Effector memory CD8-positive, alpha-beta T cell (primary cell): ENCODE data around the gene VWA2.
A peak's percentile ranks its signal among the peaks of the same experiment; 100 is the strongest.

Experiments used
- ATAC-seq: fragments of 150-1000 bp; cut with Tn5 transposase; replicated peaks from 2 replicates; pipeline ENCODE4 v1.10.0; 2021; ENCODE audit warnings: mild to moderate bottlenecking, moderate library complexity
- DNase-seq, 3 experiments: peaks; one replicate each; pipeline ENCODE4 v3.0.0; 2021
- H3K27ac Mint-ChIP-seq, 2 donors: one replicate each; pipeline ENCODE4 v1.8.0; 2022; ENCODE audit warnings: mild to moderate bottlenecking in 2 of 2, mixed read lengths in 2 of 2, moderate library complexity in 2 of 2
- H3K27me3 Mint-ChIP-seq, 2 donors: one replicate each; pipeline ENCODE4 v1.8.0; 2022; ENCODE audit warnings: mixed read lengths in 2 of 2
- H3K36me3 Mint-ChIP-seq: one replicate; pipeline ENCODE4 v1.8.0; 2022; ENCODE audit warnings: mild to moderate bottlenecking, moderate library complexity, mixed read lengths; ENCODE audit not compliant: insufficient read depth
- H3K4me1 Mint-ChIP-seq, 2 donors: one replicate each; pipeline ENCODE4 v1.8.0; 2022; ENCODE audit warnings: low read depth in 2 of 2, mixed read lengths in 2 of 2
- H3K4me3 Mint-ChIP-seq, 2 donors: one replicate each; pipeline ENCODE4 v1.8.0; 2022; ENCODE audit warnings: mild to moderate bottlenecking in 2 of 2, mixed read lengths in 2 of 2, moderate library complexity in 2 of 2
- H3K9me3 Mint-ChIP-seq, 2 donors: one replicate each; pipeline ENCODE4 v1.8.0; 2022; ENCODE audit warnings: mixed read lengths in 2 of 2

VWA2 gene

DNA sequence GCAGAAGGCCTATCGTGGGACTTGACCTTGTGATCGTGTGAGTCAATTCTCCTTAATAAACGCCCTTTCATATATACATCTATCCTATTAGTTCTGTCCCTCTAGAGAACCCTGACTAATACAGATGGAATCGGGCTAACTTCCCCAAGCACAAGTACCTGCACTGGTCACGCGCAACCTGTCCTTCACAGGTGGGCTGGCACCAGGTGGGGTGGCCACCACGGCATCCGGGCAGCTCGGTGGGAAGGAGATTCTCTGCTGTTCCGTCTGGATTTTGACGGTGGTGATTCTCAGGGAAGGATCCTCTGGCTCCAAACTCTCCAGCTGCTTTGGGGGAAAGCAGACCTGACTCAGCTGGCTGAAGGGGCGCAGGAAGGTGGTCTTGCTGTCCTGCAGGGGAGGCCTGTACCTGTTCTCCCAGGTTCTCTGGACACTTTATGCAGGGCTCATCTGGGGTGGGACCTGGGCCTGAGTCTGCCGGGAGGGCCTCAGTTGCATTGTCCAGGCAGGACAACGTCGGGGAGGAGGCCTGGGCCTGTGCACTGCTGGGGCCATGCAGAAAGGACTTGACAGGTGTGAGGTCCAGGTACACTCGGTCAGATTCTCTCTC is 61.1 kb downstream of the VWA2 start:
- peaks cover 4% of the 10 kb centered on the region for H3K36me3 Mint-ChIP-seq
- no peaks in the 10 kb centered on the region for H3K27me3 Mint-ChIP-seq
- DNase-seq: no peak
- peak overlapping the region in 1 of 2 donors; percentile 19 for H3K27ac Mint-ChIP-seq
- H3K4me3 Mint-ChIP-seq: no peak overlapping the region
- H3K4me1 Mint-ChIP-seq: peaks cover 9 to 11% of the 10 kb centered on the region in 2 donors
- H3K9me3 Mint-ChIP-seq: peaks cover 0 to 2% of the 10 kb centered on the region in 2 donors
- ATAC-seq: no peak

DNA sequence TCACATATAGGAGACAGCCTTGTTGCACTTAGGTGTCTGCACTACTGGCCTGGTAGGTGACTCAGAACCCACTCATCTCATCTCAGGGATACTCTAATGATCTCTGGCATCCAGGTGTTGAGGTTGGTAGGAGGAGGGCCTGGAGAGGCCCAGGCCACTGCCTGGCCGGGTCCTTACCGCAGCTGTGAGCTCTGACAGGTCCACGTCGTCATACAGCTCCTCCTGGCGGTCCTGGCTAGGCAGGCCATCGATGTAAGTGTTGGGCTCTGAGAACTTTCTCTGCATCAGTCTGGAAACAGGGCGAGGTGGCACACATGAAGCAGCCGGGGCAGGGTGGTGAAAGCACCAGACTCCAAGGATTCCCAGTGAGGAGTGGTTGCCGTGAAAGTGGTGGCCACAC is 62.1 kb downstream of the VWA2 start:
- no peak for DNase-seq
- H3K27ac Mint-ChIP-seq: no peak overlapping the region
- peaks cover 4% of the 10 kb centered on the region for H3K36me3 Mint-ChIP-seq
- H3K4me3 Mint-ChIP-seq: no peak overlapping the region
- H3K4me1 Mint-ChIP-seq: peaks cover 9 to 11% of the 10 kb centered on the region in 2 donors
- H3K9me3 Mint-ChIP-seq: peaks cover 0 to under 1% of the 10 kb centered on the region in 2 donors
- H3K27me3 Mint-ChIP-seq: no peaks in the 10 kb centered on the region
- ATAC-seq: no peak

DNA sequence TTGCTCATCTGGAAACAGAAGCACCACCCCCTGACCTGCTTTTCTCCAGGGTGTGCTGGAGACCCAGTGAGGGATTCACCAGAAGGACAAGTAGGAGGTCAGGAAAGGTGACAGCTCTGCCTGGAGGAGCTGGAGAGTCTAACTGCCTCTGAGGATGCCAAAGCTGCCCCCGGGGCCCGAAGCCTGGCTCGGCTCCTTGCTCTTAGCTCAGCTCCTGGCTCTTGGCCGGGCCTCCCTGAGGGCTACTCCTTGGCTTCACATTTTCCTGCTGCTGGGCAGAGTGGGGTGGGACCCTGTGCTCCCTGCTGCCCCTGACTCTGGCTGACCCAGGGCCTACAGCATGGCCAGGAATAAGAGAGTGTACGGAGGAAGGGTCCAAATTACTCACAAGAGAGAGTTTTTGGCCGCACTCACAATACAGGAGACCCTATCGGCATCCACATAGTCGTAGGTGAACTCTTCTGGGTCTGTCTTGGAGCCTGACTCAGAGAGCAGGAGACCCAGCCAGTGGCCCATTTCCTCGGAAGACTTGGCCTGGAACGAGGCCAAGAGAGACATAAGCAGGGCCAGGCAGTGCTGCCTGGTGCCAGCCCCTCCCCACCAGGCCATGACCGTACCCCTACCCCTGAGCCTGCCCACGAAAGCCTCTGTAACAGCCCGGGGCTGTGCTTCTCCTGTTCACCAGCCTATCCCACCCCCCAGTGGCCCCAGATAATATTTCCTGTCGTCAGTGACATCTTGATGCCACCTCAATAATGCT is 63.1 kb downstream of the VWA2 start:
- no peak for ATAC-seq
- no peak for DNase-seq
- H3K4me1 Mint-ChIP-seq: peaks cover 9 to 11% of the 10 kb centered on the region in 2 donors
- peaks cover 4% of the 10 kb centered on the region for H3K36me3 Mint-ChIP-seq
- H3K4me3 Mint-ChIP-seq: no peak overlapping the region
- no peaks in the 10 kb centered on the region for H3K9me3 Mint-ChIP-seq
- H3K27me3 Mint-ChIP-seq: no peaks in the 10 kb centered on the region
- no peak overlapping the region for H3K27ac Mint-ChIP-seq

DNA sequence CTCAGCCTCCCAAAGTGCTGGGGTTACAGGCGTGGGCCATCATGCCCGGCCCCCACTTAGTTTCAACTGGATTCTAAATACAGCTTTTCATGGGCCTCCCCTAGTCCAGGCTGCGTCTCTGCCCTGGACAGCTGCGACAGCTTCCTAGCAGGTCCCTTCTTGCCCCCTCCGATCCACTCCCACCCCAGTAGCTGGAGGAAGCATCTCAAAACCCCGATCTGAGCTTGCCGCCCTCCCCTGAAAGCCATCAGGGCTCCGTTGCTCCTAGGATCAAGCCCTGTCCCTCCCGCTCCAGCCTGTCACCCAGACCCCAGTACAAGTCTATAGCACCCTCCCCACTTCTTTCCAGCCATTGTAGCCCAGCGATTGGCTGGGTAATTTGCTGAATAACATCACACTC is 64.5 kb downstream of the VWA2 start:
- Mint-ChIP-seq H3K4me1 (peaks cover 9 to 11% of the 10 kb centered on the region in 2 donors), H3K9me3 (no peaks in the 10 kb centered on the region), H3K36me3 (peaks cover under 1% of the 10 kb centered on the region), H3K4me3 (peak overlapping the region; percentile 93), H3K27me3 (no peaks in the 10 kb centered on the region), H3K27ac (peak overlapping the region; percentile 63 to 92)
- no peak for DNase-seq
- ATAC-seq: no peak

DNA sequence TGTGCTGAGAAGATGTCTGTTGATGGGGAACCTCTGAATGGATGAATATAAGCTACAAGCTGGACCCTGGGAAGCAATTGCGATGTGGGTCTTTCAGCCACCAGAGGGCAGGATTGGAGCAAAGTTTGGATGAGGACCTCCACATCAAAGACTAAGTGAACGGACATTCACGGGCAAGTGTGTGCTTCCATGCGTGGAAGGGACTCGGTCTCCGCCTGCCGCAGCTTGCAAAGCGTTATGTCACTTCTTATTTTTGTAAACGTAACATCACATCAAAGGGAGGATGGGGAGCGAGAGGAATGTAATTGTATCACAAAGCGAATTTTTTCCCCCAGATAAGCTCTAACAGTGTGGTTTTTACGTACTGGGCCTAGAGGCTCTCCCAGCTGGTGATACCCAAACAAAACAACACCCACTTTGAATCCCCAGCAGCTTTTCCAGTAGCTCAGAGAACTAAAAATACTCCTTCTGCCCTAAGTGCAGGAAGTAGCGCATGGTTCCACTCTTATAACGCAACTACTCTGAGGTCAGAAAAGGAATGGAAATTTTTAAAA is 65.0 kb downstream of the VWA2 start:
- Mint-ChIP-seq H3K27me3 (no peaks in the 10 kb centered on the region), H3K4me1 (peaks cover 9 to 11% of the 10 kb centered on the region in 2 donors), H3K4me3 (peak overlapping the region; percentile 93), H3K36me3 (no peaks in the 10 kb centered on the region), H3K9me3 (no peaks in the 10 kb centered on the region), H3K27ac (peak overlapping the region; percentile 63 to 92)
- DNase-seq: peak; percentile 50 to 66 (median 51)
- ATAC-seq: peak; percentile 55

DNA sequence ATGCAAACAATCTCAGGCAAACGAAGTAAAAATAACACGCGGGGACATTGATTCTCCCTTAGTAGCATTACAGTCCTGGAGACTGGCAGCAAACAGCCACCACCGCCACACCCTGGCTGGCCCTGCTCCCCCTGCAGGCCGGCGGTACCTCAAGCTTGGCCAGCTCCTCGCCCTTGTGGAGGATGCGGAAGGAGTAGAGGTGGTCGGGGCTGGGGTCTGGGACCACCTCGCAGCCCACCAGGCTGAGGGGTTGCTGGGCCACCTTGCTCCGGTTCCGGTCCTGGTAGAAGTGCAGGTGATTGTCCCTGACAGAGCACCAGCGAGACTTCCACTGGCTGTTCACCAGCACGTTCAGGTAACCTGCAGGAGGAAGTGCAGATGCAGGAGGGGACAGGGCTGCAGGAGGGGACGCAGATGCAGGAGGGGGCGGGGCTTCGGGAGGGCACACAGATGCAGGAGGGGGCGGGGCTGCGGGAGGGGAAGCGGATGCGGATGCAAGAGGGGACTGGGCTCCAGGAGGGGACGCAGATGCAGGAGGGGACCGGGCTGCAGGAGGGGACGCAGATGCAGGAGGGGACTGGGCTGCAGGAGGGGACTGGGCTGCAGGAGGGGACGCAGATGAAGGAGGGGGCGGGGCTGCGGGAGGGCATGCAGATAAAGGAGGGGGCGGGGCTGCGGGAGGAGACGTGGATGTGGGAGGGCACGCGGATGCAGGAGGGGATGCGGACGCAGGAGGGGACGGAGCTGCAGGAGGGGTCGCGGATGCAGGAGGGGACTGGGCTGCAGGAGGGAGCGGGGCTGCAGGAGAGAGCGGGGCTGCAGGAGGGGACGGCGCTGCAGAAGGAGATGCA is 65.7 kb downstream of the VWA2 start:
- H3K27me3 Mint-ChIP-seq: no peaks in the 10 kb centered on the region
- ATAC-seq (peak; percentile 82), DNase-seq (peak; percentile 32 to 44 (median 37))
- no peaks in the 10 kb centered on the region for H3K36me3 Mint-ChIP-seq
- H3K4me3 Mint-ChIP-seq: peak overlapping the region; percentile 93
- peak overlapping the region; percentile 63 to 92 for H3K27ac Mint-ChIP-seq
- H3K9me3 Mint-ChIP-seq: no peaks in the 10 kb centered on the region
- peaks cover 9 to 11% of the 10 kb centered on the region in 2 donors for H3K4me1 Mint-ChIP-seq

DNA sequence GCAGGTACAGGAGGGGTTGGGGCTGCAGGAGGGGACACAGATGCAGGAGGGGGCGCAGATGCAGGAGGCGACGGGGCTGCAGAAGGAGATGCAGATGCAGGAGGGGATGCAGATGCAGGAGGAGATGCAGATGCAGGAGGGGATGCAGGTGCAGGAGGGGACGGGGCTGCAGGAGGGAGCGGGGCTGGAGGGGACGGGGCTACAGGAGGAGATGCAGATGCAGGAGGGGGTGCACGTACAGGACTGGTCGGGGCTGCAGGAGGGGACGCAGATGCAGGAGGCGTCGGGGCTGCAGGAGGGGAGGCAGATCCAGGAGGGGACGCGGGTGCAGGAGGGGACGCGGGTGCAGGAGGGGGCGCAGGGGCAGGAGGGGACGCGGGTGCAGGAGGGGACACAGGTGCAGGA is 66.5 kb downstream of the VWA2 start:
- ATAC-seq (no peak), DNase-seq (no peak)
- Mint-ChIP-seq H3K27me3 (no peaks in the 10 kb centered on the region), H3K9me3 (no peaks in the 10 kb centered on the region), H3K4me3 (peak overlapping the region; percentile 93), H3K4me1 (peaks cover 9 to 11% of the 10 kb centered on the region in 2 donors), H3K27ac (no peak overlapping the region), H3K36me3 (no peaks in the 10 kb centered on the region)

DNA sequence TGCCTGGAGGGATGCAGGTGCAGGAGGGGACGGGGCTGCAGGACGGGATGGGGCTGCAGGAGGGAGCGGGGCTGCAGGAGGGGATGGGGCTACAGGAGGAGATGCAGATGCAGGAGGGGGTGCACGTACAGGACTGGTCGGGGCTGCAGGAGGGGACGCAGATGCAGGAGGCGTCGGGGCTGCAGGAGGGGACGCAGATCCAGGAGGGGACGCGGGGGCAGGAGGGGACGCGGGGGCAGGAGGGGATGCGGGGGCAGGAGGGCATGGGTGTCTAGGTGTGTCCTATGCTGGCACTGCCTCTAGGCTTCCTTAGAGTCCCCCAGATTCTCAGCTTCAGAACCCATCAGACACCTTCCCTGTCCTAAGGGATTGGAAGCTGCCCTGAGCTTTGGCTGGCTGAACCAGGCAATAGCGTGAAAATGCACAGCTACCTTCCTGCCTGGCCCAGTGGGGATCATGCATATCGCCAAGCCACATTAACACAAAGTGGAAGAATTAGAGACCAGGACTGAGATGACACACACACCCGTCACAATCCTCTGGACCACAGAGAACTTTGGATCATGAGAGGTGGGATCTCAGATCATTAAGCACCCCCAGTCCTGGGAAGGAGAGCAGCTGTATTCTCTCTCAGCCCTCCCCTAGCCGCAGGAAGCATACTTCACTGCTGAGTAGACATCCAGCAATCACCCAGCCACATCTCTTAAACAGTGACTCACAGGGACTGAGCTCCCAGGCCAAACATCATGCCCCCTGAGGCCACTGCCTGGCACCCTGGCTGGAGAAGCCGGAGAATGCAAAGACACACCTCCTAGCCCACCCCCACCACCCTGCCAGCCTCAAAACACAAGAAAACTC is 67.3 kb downstream of the VWA2 start:
- H3K4me3 Mint-ChIP-seq: peak overlapping the region; percentile 93
- no peak for DNase-seq

DNA sequence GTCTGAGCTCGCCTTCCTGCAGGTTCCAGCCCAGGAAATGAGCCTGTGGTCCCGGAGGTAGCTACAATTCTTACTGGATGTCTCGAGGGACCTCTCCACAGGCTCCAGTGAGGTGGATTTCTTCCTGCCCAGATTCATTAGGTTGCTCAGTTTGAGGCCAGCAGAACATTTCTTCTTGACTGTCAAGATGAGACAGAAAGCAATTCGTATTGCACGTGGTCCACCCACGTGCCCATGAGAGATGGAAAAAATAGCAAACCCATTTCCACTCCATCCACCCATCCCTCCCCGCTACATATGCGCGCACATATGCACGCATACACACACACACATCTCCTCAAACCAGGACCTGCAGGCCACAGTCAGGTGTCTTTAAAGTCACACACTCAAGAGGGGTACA is 68.7 kb downstream of the VWA2 start:
- DNase-seq (no peak), ATAC-seq (no peak)
- Mint-ChIP-seq H3K36me3 (no peaks in the 10 kb centered on the region), H3K9me3 (no peaks in the 10 kb centered on the region), H3K27ac (peak overlapping the region in 1 of 2 donors; percentile 1), H3K27me3 (peaks cover 0 to 9% of the 10 kb centered on the region in 2 donors), H3K4me1 (peaks cover 9 to 11% of the 10 kb centered on the region in 2 donors), H3K4me3 (no peak overlapping the region)

More for the DNA sequence above, 67.3 kb downstream of the VWA2 start:
- Mint-ChIP-seq H3K4me1 (peaks cover 9 to 11% of the 10 kb centered on the region in 2 donors), H3K9me3 (no peaks in the 10 kb centered on the region), H3K27me3 (peaks cover 0 to 5% of the 10 kb centered on the region in 2 donors), H3K27ac (no peak overlapping the region), H3K36me3 (no peaks in the 10 kb centered on the region)
- ATAC-seq: no peak

DNA sequence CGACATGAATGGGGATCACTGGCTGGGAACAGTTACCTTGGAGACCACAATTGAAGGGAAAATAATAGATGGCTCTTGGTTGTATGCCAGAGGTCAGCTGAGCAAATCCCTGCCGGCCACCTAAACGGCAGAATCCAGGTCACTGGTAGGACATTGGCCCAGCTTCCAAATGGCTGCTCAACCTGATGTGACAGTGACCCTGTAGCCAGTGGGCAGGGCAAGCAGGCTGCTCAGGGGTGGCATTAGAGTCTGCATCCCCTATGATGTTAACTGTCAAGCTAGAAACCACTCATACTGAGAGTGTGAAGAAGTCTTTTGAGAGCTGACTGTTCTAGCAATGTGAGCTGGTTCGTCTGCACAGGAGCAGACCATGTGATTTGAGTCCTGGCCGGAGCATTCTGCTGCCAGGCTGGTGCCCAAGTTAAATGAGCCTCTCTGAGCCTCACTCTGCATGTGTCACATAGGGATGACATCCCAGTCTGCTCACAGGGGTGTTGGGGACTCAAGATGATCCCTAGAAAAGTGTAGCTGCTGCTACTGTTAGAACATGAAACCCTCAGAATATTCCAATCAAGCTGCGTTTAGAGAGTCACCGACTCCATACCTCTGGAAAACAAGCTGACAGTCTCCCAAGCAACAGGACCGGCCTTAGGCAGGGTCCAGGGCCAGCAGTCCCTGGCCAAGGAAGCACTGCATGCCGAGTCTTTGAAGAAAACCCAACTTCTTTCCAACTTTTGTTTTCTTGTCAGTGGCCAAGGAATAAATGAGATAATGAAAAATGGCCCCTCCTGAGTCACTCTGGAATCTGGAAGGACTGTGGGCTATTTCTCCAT is 69.7 kb downstream of the VWA2 start:
- no peak overlapping the region for H3K4me3 Mint-ChIP-seq
- no peak for ATAC-seq
- H3K9me3 Mint-ChIP-seq: no peaks in the 10 kb centered on the region
- H3K27me3 Mint-ChIP-seq: peaks cover 0 to 9% of the 10 kb centered on the region in 2 donors
- DNase-seq: no peak
- no peaks in the 10 kb centered on the region for H3K36me3 Mint-ChIP-seq
- peak overlapping the region in 1 of 2 donors; percentile 42 for H3K27ac Mint-ChIP-seq
- H3K4me1 Mint-ChIP-seq: peaks cover 7 to 9% of the 10 kb centered on the region in 2 donors

DNA sequence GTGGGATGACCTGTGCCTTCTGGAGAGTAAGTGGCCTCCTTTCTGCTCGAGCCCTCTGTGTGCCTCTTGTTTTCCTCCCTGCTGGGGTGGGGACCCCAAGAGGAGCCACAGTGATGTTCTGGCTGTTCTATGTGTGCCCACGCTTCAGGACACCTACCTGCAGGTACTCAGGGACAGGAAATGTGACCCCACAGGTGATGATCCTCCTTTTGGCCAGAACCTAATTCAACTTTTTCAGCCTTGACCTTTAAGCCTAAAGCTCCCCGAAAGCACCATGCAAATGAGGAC is 70.3 kb downstream of the VWA2 start:
- H3K4me3 Mint-ChIP-seq: no peak overlapping the region
- DNase-seq (no peak), ATAC-seq (no peak)
- H3K9me3 Mint-ChIP-seq: no peaks in the 10 kb centered on the region
- H3K27me3 Mint-ChIP-seq: peaks cover 0 to 9% of the 10 kb centered on the region in 2 donors
- no peak overlapping the region for H3K27ac Mint-ChIP-seq
- no peaks in the 10 kb centered on the region for H3K36me3 Mint-ChIP-seq
- peaks cover 2 to 3% of the 10 kb centered on the region in 2 donors for H3K4me1 Mint-ChIP-seq

DNA sequence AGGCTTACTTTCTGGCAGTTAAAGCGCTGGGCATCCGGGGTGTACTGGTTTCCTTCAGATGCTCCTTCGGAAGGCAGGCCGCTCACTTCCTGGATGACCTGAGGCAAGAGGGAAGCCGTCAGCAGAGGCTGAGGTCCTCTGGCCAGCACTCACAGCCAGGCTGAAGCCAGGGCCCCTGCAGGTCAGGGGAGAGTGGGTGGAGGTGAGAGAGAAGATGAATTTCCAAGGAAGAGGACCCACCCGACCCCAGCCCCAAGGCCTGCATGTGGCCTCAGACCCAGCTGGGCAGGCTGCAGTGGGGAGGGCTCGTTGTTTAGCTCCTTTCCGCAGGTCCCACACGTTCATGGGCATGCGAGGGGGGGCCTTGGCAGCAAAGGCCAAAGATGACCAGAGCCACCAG is 71.3 kb downstream of the VWA2 start:
- DNase-seq: no peak
- H3K4me1 Mint-ChIP-seq: no peaks in the 10 kb centered on the region
- no peak overlapping the region for H3K27ac Mint-ChIP-seq
- ATAC-seq: no peak
- H3K9me3 Mint-ChIP-seq: no peaks in the 10 kb centered on the region
- H3K36me3 Mint-ChIP-seq: no peaks in the 10 kb centered on the region
- H3K27me3 Mint-ChIP-seq: peaks cover 0 to 9% of the 10 kb centered on the region in 2 donors
- no peak overlapping the region for H3K4me3 Mint-ChIP-seq
